ENCODE measurements around the gene SGIP1.

DNA sequence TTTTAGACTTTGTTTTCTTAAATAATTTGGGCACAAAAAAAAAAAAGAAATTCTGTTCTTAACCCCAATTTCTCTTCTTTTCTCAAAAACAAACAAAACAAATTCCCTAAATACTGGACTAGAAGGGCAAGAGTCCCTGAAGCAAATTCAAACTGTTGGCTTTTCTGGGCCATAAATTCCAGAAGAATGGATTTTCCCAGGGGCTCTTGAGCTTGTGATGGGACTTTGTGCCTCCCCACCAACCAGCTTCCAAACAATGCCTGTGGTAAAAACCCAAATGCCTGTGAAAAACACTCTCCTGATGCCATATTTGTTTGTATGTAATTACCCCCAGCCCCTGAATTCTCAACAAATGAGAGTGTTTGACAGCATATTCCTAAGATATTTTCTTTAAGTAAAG lies 55.4 kb downstream of the SGIP1 start:
- TF ChIP-seq, protein P1, sequence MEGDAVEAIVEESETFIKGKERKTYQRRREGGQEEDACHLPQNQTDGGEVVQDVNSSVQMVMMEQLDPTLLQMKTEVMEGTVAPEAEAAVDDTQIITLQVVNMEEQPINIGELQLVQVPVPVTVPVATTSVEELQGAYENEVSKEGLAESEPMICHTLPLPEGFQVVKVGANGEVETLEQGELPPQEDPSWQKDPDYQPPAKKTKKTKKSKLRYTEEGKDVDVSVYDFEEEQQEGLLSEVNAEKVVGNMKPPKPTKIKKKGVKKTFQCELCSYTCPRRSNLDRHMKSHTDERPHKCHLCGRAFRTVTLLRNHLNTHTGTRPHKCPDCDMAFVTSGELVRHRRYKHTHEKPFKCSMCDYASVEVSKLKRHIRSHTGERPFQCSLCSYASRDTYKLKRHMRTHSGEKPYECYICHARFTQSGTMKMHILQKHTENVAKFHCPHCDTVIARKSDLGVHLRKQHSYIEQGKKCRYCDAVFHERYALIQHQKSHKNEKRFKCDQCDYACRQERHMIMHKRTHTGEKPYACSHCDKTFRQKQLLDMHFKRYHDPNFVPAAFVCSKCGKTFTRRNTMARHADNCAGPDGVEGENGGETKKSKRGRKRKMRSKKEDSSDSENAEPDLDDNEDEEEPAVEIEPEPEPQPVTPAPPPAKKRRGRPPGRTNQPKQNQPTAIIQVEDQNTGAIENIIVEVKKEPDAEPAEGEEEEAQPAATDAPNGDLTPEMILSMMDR (IDR thresholded peaks at IDR 0.05; ENCODE audit: low read length): no peak
- no peak for TF ChIP-seq EZH2 (optimal IDR thresholded peaks at IDR 0.05; ENCODE audit: low read depth, low read length)
- no peak for TF ChIP-seq EZH2phosphoT487 (IDR thresholded peaks at IDR 0.05; ENCODE audit: low read length)
